Activated T-helper 1 cell treated with Interleukin-2 at 50 U/mL for 16 hours (primary cell): Measurements from ENCODE around the gene DCAF4.
"Not testable (repeated sequence)": the region's sequence is repeated elsewhere in the genome, so short reads cannot be mapped to it uniquely, and the experiment has no call there.

Experiments
- DNase-seq: peaks from one replicate; pipeline ENCODE4 v3.0.0-alpha.2; 2020; ENCODE audit warnings: low read depth

Gene DCAF4

DNA sequence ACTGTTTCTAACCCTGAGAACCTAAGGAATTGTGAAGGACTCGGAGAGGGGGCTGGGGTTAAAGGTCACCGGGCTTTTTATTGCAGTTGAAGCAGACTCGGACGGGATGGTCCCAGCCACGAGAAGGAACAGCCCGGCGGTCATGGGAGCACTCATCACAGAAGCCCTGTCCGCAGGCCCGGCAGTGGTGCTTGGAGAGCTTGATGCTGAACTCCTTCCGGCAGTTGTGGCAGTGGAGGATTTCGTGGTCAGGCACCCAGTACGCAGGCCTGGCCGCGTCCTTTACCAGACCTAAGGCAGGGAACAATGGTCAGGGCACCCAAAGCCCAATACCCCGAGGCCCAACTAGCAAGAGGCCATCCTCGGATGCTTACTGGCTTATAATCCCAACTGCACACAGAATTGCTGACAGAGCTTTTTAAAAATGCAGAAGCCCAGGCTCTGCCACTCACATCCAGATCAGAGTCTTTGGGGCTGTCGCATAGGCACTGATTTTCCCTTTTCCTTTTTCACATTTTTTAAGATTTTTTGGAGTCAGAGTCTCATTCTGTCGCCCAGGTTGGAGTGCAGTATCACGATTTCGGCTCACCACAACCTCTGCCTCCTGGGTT is 44.7 kb downstream of the DCAF4 start:
- DNase-seq, result no peak

DNA sequence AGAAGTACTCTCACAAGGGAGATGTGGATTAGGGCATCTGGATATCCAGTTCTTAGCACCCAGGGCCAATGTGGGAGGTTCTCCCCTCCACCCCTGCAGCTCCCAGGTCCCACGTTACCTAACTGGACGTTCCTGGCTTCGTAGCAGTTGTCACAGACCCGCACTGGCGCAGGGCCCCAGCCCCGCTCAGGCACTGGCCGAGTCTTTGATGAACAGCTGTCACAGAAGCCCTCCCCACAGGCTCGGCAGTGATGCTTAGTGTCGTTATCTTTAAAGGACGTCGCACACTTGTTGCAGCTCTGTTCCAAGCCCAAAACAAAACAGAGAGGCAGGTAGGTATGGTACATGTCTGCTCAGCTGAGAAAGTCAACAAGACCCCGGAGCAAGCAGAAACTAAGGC is 48.4 kb downstream of the DCAF4 start:
- DNase-seq, result no peak

DNA sequence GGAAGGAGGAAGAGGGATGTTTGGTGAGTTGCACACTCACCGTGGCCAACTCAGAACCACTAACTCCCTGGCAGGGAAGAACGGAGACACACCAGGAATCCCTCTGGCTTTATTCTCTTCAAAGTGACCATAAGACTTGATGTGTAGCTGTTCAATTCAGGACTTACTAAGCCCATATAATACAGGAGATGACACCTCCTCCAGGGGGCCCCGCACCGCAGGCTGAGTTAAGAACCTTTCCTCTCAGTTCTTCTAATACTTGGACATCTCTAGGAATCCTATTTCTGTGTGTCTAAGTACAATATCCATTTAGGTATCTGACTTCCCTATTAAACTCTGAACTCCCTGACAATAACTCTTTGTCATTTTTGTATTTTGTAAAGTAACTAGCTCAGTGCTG is 49.5 kb downstream of the DCAF4 start:
- DNase-seq, result no peak

DNA sequence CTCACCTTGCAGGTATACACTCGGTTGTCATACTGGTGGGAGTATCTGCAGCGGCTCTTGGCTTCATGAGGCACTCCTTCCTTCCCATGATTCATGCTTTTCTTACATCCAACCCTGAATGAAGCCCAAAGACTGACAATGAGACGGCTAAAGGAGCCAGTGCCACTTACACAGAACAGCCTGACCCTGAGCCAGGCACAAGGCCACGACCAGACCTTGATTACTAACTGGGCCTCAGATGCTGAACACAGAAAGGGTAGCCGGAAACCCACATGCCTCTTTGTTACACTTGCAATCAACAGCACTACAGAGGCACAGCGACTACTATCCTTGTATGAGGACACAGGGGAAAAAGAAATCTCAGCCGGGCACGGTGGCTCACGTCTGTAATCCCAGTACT is 52.6 kb downstream of the DCAF4 start:
- DNase-seq, result no peak

DNA sequence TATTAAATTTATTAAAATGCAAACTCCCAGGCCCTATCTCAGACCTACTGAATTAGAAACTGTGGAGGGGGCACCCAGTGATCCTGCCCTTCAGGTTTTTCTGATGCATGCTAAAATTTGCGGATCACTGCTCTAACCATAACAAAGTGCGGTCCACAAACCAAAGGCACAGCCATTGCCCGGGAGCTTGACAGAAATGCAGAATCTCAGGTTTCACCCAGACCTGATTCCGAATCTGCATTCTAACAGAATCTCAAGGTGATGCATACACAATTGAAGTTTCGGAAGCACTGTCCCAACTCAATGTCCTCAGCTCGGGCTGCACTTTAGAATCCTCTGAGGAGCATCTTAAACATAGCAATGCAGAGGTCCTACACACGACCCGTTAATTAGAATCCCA is 54.6 kb downstream of the DCAF4 start:
- DNase-seq, result no peak

DNA sequence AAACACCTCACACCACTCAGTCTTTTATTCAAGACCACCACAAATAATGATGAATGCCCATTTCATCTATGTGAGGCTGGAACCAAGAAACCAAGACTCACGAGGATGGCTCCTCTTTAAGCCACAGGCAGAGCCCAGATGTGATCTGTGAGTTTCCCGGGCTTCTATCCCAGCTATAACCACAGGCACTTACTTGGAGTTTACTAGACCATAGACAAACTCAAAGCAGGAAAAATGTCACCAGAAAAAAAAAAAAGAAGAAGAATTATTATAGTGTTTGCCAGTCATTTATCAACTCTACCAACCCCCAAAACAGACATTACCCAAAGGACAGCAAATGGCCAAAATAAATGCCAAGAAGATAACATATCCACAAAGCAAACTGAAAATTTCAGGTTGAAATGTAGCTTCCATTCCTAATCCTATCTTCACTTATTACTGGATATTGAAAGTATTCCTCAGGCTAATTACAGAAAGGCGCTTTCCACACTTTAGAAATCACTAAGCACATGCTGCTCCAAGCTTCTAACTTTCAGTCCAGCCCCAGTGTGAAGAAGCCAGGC is 56.0 kb downstream of the DCAF4 start:
- no peak for DNase-seq

- DNase-seq, result no peak
These were observed 60.0 kb downstream of the DCAF4 start for GRCh38 chr14:72986214-72986613.

DNA sequence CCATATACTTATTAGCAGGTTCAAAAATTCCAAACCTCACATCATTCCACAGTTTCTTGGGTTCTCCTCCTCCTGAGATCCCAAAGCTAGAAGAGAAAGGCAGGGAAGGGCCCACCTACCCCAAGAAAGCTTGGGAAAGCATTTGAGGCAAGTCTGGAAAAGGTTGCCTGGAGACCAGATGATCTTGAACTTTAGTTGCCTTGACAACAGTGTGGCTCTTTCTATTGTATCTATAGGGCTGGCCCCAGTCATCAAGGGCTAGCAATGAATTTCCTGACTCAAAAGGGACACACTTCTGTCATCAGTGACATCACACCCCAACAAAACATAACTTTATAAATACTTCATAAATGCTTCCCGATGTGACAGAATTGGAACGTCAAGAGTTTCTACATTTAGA is 60.6 kb downstream of the DCAF4 start:
- DNase-seq, result no peak

DNA sequence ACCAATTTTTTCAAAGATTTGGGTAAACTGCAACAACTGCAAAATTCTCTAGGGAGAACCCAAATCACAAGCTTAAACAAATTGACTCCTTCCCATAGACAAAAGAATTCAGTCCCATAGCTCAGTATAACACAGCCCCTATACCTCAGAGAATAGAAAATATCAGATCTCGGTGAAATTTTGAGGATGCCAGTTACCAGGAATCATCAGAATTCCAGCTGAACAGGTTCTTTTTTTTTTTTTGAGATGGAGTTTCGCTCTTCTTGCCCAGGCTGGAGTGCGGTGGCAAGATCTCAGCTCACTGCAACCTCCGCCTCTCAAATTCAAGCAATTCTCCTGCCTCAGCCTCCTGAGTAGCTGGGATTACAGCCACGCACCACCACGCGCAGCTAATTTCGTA is 63.9 kb downstream of the DCAF4 start:
- DNase-seq, result no peak

DNA sequence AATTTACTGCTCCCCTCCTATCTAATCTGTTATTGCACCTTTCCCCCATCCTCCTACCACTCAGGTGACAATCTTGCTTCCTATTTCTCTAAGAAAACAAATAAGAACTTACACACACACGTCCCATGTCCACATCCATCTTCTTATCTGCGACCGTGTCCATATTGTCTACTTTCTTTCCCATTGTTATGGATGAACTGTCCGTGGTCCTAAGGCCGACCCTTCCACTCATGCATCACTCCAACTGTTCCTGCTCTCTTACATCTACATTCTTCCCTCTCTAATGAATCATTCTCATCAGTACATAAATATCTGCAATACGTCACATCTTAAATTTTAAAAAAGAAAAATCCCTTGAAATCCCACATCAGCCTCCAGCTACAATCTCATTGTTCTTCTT is 70.7 kb downstream of the DCAF4 start:
- DNase-seq, result no peak

GRCh38 chr14:72998252-72998903 is 72.1 kb downstream of the DCAF4 start:
- no peak for DNase-seq

GRCh38 chr14:72999316-72999715 is 73.1 kb downstream of the DCAF4 start:
- DNase-seq, result no peak

- DNase-seq, result no peak
These were observed 73.8 kb downstream of the DCAF4 start for GRCh38 chr14:73000073-73000472.

DNA sequence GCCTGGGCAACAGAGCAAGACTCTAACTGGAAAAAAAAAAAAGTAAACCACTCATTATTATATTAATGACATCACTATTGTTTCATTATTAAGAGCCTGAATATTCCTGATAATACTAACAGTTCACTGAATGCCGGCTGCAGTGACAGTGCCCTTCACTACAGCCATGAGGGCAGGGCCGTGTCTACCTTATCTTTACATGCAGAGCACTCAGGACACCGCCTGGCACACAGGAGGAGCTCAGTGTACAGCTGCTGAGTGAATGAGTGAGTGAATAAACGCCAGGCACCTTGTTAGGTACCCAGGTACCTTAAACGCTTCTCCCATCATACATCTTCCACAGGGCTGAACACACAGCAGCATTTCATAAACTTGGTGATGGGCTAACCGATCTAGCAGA is 77.4 kb downstream of the DCAF4 start:
- DNase-seq, result no peak

DNA sequence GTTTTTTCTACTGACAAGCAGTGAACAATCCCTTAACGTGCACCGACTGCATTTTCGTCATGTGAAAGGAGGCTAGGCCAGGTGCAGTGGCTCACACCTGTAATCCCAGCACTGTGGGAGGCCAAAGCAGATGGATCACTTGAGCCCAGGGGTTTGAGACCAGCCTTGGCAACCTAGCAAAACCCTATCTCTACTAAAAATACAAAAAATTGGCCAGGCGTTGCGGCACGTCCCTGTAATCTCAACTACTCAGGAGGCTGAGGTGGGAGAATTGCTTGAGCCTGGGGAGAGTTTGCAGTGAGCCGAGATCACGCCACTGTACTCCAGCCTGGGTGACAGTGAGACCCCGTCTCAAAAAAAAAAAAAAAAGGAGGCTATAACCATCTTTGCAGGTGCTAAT is 78.4 kb downstream of the DCAF4 start:
- DNase-seq, result not testable (repeated sequence)

GRCh38 chr14:73007835-73008234 is 81.6 kb downstream of the DCAF4 start:
- no peak for DNase-seq

DNA sequence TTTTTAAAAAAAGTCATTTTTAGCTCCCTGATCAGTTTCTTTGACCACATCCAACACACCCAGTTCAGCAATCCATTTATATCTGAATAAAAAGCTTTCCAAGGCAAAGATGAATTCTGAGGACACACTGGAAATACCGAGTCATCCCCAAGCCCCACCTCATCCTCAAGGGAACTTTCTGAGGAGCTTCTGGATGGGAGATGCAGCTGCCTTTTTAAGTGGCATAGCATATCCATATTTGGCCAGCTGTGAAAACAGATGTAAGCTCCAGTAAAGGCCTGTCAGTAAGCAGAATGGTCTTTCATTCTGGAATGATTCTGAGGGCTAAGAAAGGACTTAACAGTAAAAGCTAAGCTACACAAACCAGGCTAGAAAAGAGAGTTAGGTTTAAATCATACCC is 82.2 kb downstream of the DCAF4 start:
- DNase-seq, result no peak
